GM12878 (cell line): Measurements from ENCODE around the gene LKAAEAR1. TPM values are rescaled to one million over a fixed set of nuclear protein-coding genes. Genes with fewer than 3 reads are reported as not detected.
A peak's percentile ranks its signal among the peaks of the same experiment; 100 is the strongest.

Experiments
- ATAC-seq: fragments of 200-7000 bp; cut with Tn5 transposase; 3 replicates; pipeline ENCODE4 v1.9.1; 2020; ENCODE audit warnings: mild to moderate bottlenecking, moderate library complexity
- BruUV-seq: library from RNA; stranded (reverse); fragments of 400-500 nt; replicated peaks from 2 replicates; lab custom pipeline; 2021; lab: Mats Ljungman, UMichigan
- CTCF ChIA-PET: fragments of 300-600 bp; sonication (Branson Sonifier 250); formaldehyde crosslinking; extraction: SDS; loops from one replicate; lab custom pipeline; 2021; ENCODE audit warnings: inconsistent platforms; lab: Yijun Ruan, JAX
- POLR2A ChIA-PET: fragments of 350-600 bp; formaldehyde crosslinking; extraction: SDS; loops from one replicate; lab custom pipeline; 2021; ENCODE audit warnings: inconsistent platforms; lab: Charles Lee
- RAD21 ChIA-PET: fragments of 300-600 bp; sonication (Branson Sonifier 250); formaldehyde crosslinking; loops from one replicate; lab custom pipeline; 2023; ENCODE audit warnings: antibody characterized with exemption; ENCODE audit not compliant: unreplicated experiment; lab: Charles Lee
- SMC1A ChIA-PET: fragments of 300-600 bp; sonication (Branson Sonifier 250); formaldehyde crosslinking; loops from one replicate; lab custom pipeline; 2023; ENCODE audit not compliant: unreplicated experiment, uncharacterized antibody; lab: Charles Lee
- DNase-seq: peaks from one replicate; pipeline ENCODE4 v3.0.0-alpha.2; 2011; ENCODE audit warnings: low read depth, low spot score
- FAIRE-seq: peaks from 3 replicates; lab custom pipeline; 2011; peaks lifted over from hg19 to GRCh38; lab: Jason Lieb, UNC
- H2AFZ ChIP-seq: 2 replicates; pipeline ENCODE4 v1.6.0; 2011; ENCODE audit warnings: low read depth, low read length, control low read depth; ENCODE audit not compliant: control insufficient read depth
- H3K27ac ChIP-seq: 2 replicates; pipeline ENCODE4 v1.5.1; 2011; ENCODE audit warnings: control low read depth; ENCODE audit not compliant: control insufficient read depth, insufficient read depth
- H3K27me3 ChIP-seq, 2 experiments: replicated peaks in 1 of 2; 2 replicates each; pipeline versions ENCODE4 v1.6.0 to v1.6.1; 2011; ENCODE audit warnings: low read length in 1 of 2; ENCODE audit not compliant: control insufficient read depth in 2 of 2, insufficient read depth in 2 of 2
- H3K36me3 ChIP-seq, 2 experiments: 2 replicates each; pipeline ENCODE4 v1.5.1; 2011; ENCODE audit warnings: low read length in 1 of 2; ENCODE audit not compliant: control insufficient read depth in 2 of 2, insufficient read depth in 2 of 2
- H3K4me1 ChIP-seq: 2 replicates; pipeline ENCODE4 v1.6.1; 2011; ENCODE audit warnings: mild to moderate bottlenecking, low read length, moderate library complexity, mixed read lengths; ENCODE audit not compliant: control insufficient read depth, insufficient read depth
- H3K4me2 ChIP-seq: 2 replicates; pipeline ENCODE4 v1.6.0; 2011; ENCODE audit warnings: control low read depth; ENCODE audit not compliant: control insufficient read depth, insufficient read depth
- H3K4me3 ChIP-seq: fragments of 200-600 bp; sonication (generic); 2 replicates; pipeline ENCODE4 v1.5.1; 2016
- H3K79me2 ChIP-seq: 2 replicates; pipeline ENCODE4 v1.6.0; 2011; ENCODE audit warnings: low read length; ENCODE audit not compliant: control insufficient read depth, insufficient read depth
- H3K9ac ChIP-seq: 2 replicates; pipeline ENCODE4 v1.8.0; 2011; ENCODE audit warnings: low read length, control low read depth, mixed read lengths; ENCODE audit not compliant: control insufficient read depth, insufficient read depth
- H3K9me3 ChIP-seq: replicated peaks from 3 replicates; pipeline ENCODE4 v1.5.1; 2011; ENCODE audit warnings: mild to moderate bottlenecking, low read length; ENCODE audit not compliant: control insufficient read depth, insufficient read depth
- H4K20me1 ChIP-seq: 2 replicates; pipeline ENCODE4 v1.6.0; 2011; ENCODE audit not compliant: control insufficient read depth, insufficient read depth
- CBFB ChIP-seq: IDR thresholded peaks from 2 replicates; pipeline ENCODE4 v1.6.1; 2016; ENCODE audit warnings: antibody characterized with exemption, low read depth
- CBX3 ChIP-seq: fragments of 200-600 bp; sonication (generic); IDR thresholded peaks from 2 replicates; pipeline ENCODE4 v1.6.1; 2016; ENCODE audit warnings: low read depth, borderline replicate concordance
- CHD2 ChIP-seq: IDR thresholded peaks from 2 replicates; pipeline ENCODE4 v1.6.1; 2011; ENCODE audit warnings: low read depth, low read length, improper control_type of control experiment, borderline replicate concordance
- CHD4 ChIP-seq: fragments of 200-600 bp; sonication (generic); IDR thresholded peaks from 2 replicates; pipeline ENCODE4 v1.6.1; 2016; ENCODE audit warnings: mild to moderate bottlenecking
- DPF2 ChIP-seq: fragments of 450-650 bp; IDR thresholded peaks from 2 replicates; pipeline ENCODE4 v1.6.1; 2017; ENCODE audit warnings: mild to moderate bottlenecking
- EED ChIP-seq: sonication (generic); IDR thresholded peaks from 2 replicates; pipeline ENCODE4 v1.6.1; 2016; ENCODE audit warnings: antibody characterized with exemption, low read depth
- GABPA ChIP-seq: IDR thresholded peaks from 2 replicates; pipeline ENCODE4 v1.6.1; 2014; ENCODE audit warnings: antibody characterized with exemption, low read depth, mild to moderate bottlenecking, inconsistent platforms
- MLLT1 ChIP-seq: fragments of 450-650 bp; IDR thresholded peaks from 2 replicates; pipeline ENCODE4 v1.6.1; 2016; ENCODE audit warnings: mild to moderate bottlenecking
- PAX5 ChIP-seq: IDR thresholded peaks from 2 replicates; pipeline ENCODE4 v1.6.1; 2011; ENCODE audit warnings: low read depth, low read length, borderline replicate concordance
- POU2F2 ChIP-seq: IDR thresholded peaks from 3 replicates; pipeline ENCODE4 v1.6.1; 2011; ENCODE audit warnings: low read depth, mild to moderate bottlenecking, low read length, borderline replicate concordance
- SMAD1 ChIP-seq: fragments of 450-650 bp; IDR thresholded peaks from 2 replicates; pipeline ENCODE4 v1.6.1; 2018; ENCODE audit warnings: mild to moderate bottlenecking, low read depth; ENCODE audit not compliant: partially characterized antibody
- SMAD5 ChIP-seq: IDR thresholded peaks from 2 replicates; pipeline ENCODE4 v1.6.1; 2016; ENCODE audit warnings: antibody characterized with exemption, low read depth
- SMC3 ChIP-seq: IDR thresholded peaks from 2 replicates; pipeline ENCODE4 v1.6.1; 2011; ENCODE audit warnings: low read length, improper control_type of control experiment, borderline replicate concordance
- STAT3 ChIP-seq: IDR thresholded peaks from 2 replicates; pipeline ENCODE4 v1.6.1; 2011; ENCODE audit warnings: low read depth, low read length, improper control_type of control experiment
- TAF1 ChIP-seq: IDR thresholded peaks from 2 replicates; pipeline ENCODE4 v1.6.1; 2011; ENCODE audit warnings: mild to moderate bottlenecking, low read depth, low read length, borderline replicate concordance
- YY1 ChIP-seq: IDR thresholded peaks from 2 replicates; pipeline ENCODE4 v1.6.1; 2011; ENCODE audit warnings: low read depth, mild to moderate bottlenecking, low read length
- ZNF384 ChIP-seq: IDR thresholded peaks from 2 replicates; pipeline ENCODE4 v1.6.1; 2012; ENCODE audit warnings: low read depth, mild to moderate bottlenecking, low read length, improper control_type of control experiment, borderline replicate concordance
- WGBS: methylation state at CpG from one replicate; pipeline ENCODE4 v1.1.6; 2016; ENCODE audit warnings: low lambda C conversion rate; ENCODE audit not compliant: insufficient replicate concordance, insufficient coverage; ENCODE audit errors: missing lambda C conversion rate; 5-methylcytosine and 5-hydroxymethylcytosine counted together
- in situ Hi-C: fragments of 300-500 bp; cut with MboI; formaldehyde crosslinking; loops from 9 replicates; pipeline ENCODE4 v1.14.3; 2018; ENCODE audit warnings: mixed read lengths
- intact Hi-C: fragments of 100-400 bp; cut with micrococcal nuclease; formaldehyde crosslinking; loops from one replicate; pipeline ENCODE4 v1.14.2; 2022; ENCODE audit not compliant: unreplicated experiment
- polyA plus RNA-seq, 11 experiments: library from polyadenylated mRNA; depleted of rRNA in 4 of 11; unstranded in 6 of 11; stranded (reverse) in 5 of 11; fragments of >200 nt; fragmentation: Nextera tagmentation in 4 of 11; fragmentation: Illumina TruSeq in 1 of 11; extraction: Ambion mirVana in 4 of 11; extraction: Trizol in 1 of 11; gene quantifications; 1 replicate in 1 of 11; 2 replicates in 10 of 11; pipeline versions ENCODE4 v1.2.1 to v1.2.3, GENCODE V29; 2011 to 2016; ENCODE audit warnings: inconsistent platforms in 2 of 11, missing spikeins in 2 of 11, low read depth in 1 of 11
- total RNA-seq, 4 experiments: library from RNA; depleted of rRNA in 3 of 4; stranded (reverse); fragments of >200 nt in 3 of 4; fragmentation: Illumina TruSeq in 1 of 4; extraction: Trizol in 1 of 4; gene quantifications; 2 replicates each; pipeline versions ENCODE4 v1.2.1 to v1.2.3, GENCODE V29; 2013 to 2021

The LKAAEAR1 gene
- total and polyA plus RNA-seq, 10 of the 15 experiments (the other 5 are each of a cell fraction or from before 2014, with no cell fraction given): not detected

GRCh38 chr20:64035066-64035932, 48.9 kb downstream of the LKAAEAR1 start:
- SMC1A ChIA-PET: interaction anchor here (0.6 to 6.1 kb wide), 5 partner anchors 22 to 54 kb away, joined by 3 to 52 read pairs (median 3); partner anchors contain the start of genes PRPF6 and SAMD10
- CTCF ChIA-PET: interaction anchor here (0.8 to 7.2 kb wide), 4 partner anchors 21 to 87 kb away, joined by 3 to 67 read pairs (median 4); partner anchors contain the start of genes PRPF6 and SAMD10
- Histone ChIP-seq H3K27ac (peak overlapping the region; percentile 77), H3K4me2 (peak overlapping the region; percentile 35), H3K79me2 (peaks cover 4% of the 10 kb centered on the region), H3K9ac (peak overlapping the region; percentile 64), H3K4me3 (no peak overlapping the region), H3K36me3 (peaks cover 13 to 20% of the 10 kb centered on the region in 2 experiments; a peak in 3 of 4 replicates), H4K20me1 (no peaks in the 10 kb centered on the region), H3K4me1 (peaks cover 45% of the 10 kb centered on the region), H3K27me3 (no peaks in the 10 kb centered on the region), H3K9me3 (no peaks in the 10 kb centered on the region), H2AFZ (no peak overlapping the region)
- RAD21 ChIA-PET: interaction anchor here (7.1 kb wide), 1 partner anchor 54 kb away, joined by 92 read pairs; the partner anchor contains the start of genes PRPF6 and SAMD10
- FAIRE-seq (peak; percentile 71), DNase-seq (peak; percentile 59), ATAC-seq (peak; percentile 28)
- in situ Hi-C loops: no loop called here
- 13% methylated on average over 17 of the region's 17 CpGs for WGBS
- intact Hi-C loops: no loop called here
- POLR2A ChIA-PET: interaction anchor here (0.6 to 7.2 kb wide), 5 partner anchors 10 to 54 kb away, joined by 3 to 63 read pairs (median 4); partner anchors contain the start of genes PRPF6 and SAMD10
- BruUV-seq: TSS peak; percentile 47
- TF ChIP-seq MLLT1: peak; percentile 72; the same call in 1 of the 2 replicates
- TF ChIP-seq CHD4: no peak
- no peak for TF ChIP-seq YY1
- no peak for TF ChIP-seq POU2F2
- no peak; the same call in 1 of the 2 replicates for TF ChIP-seq PAX5
- peak; percentile 55; the same call in 1 of the 2 replicates for TF ChIP-seq TAF1
- TF ChIP-seq ZNF384: no peak
- peak; percentile 57; the same call in 1 of the 2 replicates for TF ChIP-seq CBFB
- TF ChIP-seq GABPA: no peak
- TF ChIP-seq SMAD5: no peak; the same call in 1 of the 2 replicates
- TF ChIP-seq CBX3: no peak
- TF ChIP-seq SMAD1: peak; percentile 12
- no peak for TF ChIP-seq STAT3
- peak; percentile 47; the same call in 1 of the 2 replicates for TF ChIP-seq CHD2
- peak; percentile 85 for TF ChIP-seq DPF2
- TF ChIP-seq EED: 0 out of 2 replicates have a peak, but pooled peaks have one; percentile 43
- no peak for TF ChIP-seq SMC3
